Measurements from ENCODE around the gene DAB2IP. TPM values are rescaled to one million over a fixed set of nuclear protein-coding genes. Genes with fewer than 3 reads are reported as not detected.

The DAB2IP gene
- total RNA-seq, 1 donor from 2014 or later, result 44.7 TPM

DNA sequence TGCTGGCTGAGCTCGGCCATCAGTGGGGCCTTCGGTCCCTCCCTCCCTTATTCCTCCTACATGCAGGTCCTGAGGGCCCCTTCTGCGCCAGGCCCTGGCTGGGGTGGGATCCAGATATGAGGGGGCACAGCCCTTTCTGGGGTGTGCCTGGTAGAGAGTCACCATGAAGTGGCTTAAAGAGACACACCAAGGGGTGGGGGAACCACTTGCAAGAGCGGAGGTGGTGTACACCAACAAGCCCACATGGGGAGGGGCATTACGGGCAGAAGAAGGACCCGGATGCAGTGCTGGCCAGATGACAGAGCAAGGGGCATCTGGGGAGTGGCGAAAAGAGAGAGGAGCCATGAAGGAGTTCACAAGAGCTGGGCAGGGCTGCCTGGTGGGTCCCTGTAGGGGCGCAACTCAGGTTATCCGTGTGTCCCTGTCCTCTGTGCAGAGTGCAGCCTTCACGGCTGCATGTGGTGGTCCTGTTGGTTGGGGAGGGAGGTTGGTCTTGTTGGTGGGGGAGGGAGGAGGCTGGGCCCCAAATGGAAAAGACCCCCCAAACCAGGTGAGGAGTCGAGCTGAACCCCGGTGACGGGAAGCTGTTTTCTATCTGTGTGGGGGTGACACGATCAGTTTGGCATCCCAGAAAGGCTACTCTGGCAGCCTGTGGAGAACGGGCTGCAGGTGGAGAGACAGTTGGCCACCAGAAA lies 158.1 kb downstream of the DAB2IP start:
- DNase-seq (no peak), ATAC-seq (ENCODE audit: poor library complexity) (no peak)
- intact Hi-C loops (cut with DNase I), result no loop called here

DNA sequence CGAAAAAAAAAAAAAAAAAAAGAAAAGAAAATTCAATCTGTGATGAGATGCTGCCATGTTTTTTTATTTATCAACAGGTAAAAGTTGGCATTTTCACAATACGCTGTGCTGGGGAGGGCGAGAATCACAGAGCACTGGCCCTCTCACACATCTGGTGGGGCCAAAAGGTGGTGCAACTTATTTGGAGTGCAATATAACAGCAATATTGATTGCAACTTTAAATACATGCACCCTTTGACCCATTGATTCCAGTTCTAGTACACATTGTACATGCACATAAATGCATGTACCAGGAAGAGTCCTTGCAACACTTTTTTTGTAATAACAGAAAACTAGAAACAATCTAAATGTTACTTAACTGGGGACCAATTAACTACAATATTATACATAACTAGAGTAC lies 159.1 kb downstream of the DAB2IP start:
- ATAC-seq (ENCODE audit: poor library complexity), result no peak
- DNase-seq, result no peak
- intact Hi-C loops (cut with DNase I), result no loop called here

GRCh38 chr9:121811140-121811539 lies 159.7 kb downstream of the DAB2IP start:
- intact Hi-C loops (cut with DNase I), result no loop called here
- DNase-seq, result no peak
- ATAC-seq (ENCODE audit: poor library complexity), result no peak

- DNase-seq (no peak), ATAC-seq (ENCODE audit: poor library complexity) (no peak)
- intact Hi-C loops (cut with DNase I), result no loop called here
Observed at GRCh38 chr9:121811751-121812150, 160.3 kb downstream of the DAB2IP start.

- DNase-seq (no peak), ATAC-seq (ENCODE audit: poor library complexity) (no peak)
- intact Hi-C loops (cut with DNase I), result no loop called here
Observed at GRCh38 chr9:121812159-121812735, 160.8 kb downstream of the DAB2IP start.

GRCh38 chr9:121813519-121814210 lies 162.2 kb downstream of the DAB2IP start:
- intact Hi-C loops (cut with DNase I), result no loop called here
- DNase-seq (no peak), ATAC-seq (ENCODE audit: poor library complexity) (no peak)

DNA sequence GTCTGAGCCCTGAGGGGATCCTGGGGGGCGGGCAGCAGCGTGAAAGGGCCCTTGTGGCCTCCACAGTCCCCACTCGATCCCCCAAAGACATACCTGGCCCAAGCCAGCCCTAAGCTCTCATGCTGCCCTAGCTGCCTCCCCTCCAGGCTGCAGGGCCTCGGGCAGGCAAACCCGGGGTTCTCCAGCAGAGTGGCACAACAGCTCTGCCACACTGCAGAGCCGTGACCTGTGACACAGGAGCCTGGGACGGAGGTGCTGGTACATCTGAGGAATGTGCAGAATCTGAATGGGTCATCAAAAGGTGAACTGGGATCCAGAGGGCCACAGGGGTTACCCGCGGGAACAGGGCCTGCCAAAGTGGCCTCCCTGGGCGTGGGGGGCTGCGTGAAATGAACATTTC lies 163.2 kb downstream of the DAB2IP start:
- intact Hi-C loops (cut with DNase I), result no loop called here
- DNase-seq (no peak), ATAC-seq (ENCODE audit: poor library complexity) (no peak)

DNA sequence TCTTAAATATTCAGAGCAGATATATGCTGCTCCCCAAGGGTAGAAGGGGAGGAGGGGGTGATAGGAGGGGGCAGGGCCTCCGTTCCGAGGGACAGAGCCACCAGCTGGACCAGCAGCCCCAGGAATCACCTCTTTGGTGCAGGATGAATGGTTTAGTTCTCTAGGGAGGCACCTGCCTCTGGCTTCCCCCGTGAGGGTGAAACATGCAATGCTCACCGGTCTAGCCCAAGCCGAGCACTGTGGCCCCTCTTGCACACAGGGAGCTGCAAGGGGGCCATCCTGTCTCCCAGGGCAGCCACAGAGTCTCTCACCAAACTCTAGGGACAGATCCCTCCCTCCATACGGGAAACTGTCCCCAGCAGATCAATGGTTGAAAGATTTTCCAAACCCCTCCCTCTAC lies 163.7 kb downstream of the DAB2IP start:
- no peak for ATAC-seq (ENCODE audit: poor library complexity)
- intact Hi-C loops (cut with DNase I), result no loop called here
- no peak for DNase-seq

DNA sequence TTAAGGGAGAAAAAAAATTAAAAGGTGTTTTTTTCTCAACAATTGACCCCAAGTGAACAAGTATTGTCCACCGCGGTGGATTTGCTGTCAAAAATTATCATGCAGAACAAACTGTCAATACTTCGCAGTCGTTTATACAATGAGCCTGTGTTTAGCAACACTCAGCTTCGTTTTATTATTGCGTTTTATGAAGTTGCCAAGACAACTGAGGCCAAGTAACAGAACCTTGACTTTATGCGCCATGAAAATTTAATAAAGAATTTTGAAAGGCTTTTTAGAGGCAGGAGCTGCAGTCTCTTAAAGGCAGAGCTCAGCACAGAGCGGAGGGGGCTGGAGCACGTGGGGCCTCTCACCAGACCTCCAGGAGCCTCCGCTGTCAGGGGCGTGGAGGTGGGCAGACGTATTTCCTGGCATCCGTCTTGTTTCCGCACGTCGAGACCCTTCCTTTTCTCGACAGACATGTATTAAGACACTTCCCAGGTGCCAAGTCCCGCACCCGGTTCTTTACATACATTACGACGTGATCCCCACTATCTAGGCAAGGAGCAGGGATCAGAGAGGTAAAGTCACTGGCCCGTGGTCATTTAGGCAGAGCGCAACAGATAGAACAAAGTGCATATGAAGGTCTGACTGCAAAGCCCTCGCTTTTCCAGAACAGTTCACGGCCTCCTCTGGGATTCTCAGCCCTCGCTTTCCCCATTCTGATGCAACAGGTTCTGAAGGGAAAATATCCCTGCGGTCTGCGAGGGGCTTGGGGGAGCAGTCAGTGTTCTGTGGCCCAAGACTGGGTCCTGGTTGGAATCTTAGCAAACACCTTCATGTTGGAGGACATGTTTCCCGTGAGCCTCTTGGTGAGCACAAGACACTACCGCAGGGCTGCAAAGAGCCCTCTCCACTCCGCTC lies 164.4 kb downstream of the DAB2IP start:
- no peak for ATAC-seq (ENCODE audit: poor library complexity)

DNA sequence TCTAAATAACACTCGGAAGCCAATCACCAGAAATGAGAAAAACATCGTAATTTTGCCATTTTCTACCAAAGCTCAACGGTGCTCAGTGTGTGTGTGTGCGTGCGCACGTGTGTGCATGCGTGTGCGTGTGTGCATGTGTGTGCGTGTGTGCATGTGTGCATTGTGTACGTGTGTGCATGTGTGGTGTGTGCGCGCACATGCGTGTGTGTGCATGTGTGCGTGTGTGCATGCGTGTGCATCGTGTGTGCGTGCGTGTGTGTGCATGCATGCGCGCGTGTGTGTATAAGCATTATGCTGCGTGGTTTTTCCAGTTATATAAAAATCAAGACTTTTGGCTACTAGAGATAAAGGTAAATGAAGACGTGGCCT lies 165.0 kb downstream of the DAB2IP start:
- intact Hi-C loops (cut with DNase I), result no loop called here
- DNase-seq, result no peak
- ATAC-seq (ENCODE audit: poor library complexity), result no peak

More for the DNA sequence above, 164.4 kb downstream of the DAB2IP start:
- DNase-seq, result no peak
- intact Hi-C loops (cut with DNase I), result no loop called here

DNA sequence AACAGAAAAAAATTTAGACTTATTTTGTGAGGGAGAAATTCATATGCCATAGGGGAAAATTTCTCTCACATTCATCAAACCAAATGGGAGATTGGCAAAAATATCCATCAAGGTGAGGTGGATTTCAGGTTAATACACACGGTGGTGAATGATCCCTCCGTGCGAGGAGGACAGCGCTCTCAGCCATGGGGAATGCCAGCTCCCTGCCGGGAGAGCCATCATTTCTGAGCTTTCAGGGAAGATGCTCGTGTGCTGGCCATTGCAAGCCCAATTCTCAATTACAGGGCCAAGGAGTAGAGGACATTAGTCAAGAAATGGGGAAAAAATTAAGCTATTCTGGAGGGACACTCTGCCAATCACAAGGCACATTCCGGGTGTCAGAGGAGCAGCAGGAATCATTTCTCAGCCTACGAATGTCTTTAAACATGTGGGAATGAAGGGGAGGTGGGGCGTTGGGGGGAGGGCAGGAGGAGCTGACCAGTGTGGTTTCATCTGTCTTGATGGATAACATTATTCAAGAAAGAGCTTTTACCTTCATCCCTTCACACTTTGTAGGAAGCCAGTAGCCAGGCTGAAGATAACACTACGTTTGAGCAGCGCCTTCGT lies 165.5 kb downstream of the DAB2IP start:
- ATAC-seq (ENCODE audit: poor library complexity) (no peak), DNase-seq (no peak)
- intact Hi-C loops (cut with DNase I), result no loop called here

DNA sequence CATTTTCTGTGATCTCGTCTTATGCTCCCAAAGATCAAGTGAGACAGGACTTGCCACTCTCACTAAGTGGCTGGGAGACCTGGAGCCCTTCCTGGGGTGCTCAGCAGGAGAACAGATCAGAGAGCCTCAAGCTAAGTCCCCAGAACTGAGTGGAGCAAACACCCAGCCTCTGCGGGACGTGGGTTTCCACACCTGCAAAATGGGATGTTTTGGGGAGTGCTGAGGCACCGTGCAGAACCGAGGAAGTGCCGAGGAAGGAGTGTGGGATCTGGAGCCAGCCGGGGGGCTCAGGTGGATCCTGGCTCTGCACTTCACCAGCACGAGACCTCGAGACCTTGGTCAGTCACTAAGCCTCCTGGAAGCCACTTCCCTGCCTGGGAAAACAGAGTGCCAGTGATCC lies 166.0 kb downstream of the DAB2IP start:
- intact Hi-C loops (cut with DNase I), result no loop called here
- DNase-seq (no peak), ATAC-seq (ENCODE audit: poor library complexity) (no peak)

DNA sequence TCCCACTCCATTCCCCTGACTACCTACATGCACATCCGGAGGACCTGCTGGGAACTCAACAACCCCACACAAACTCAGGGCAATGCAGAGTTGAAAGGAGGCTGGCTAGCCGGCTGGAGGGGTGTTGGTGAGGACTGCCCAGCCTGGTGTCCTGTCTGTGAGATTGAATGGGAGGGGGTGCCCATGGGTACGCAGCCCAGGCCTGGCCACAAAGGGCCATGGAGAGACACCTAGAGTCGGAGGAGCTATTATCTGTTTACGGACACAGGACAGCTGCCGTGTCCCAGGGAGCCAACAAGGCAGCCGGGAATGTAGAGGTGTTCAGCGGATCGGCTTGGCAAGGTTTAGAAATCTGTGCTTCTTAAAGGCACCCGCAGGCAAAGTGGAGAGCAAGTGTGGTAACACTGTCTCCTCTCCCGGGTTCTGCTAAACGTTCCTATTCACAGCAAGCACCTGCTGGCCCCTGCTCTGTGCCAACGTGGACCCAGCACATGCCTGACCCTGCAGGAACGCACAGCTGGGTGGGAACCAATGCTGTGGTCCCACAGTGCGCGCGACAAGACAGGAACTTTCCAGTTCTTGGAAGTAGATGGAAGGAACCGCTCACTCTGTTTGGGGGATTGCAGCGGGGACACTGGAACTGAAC lies 166.7 kb downstream of the DAB2IP start:
- DNase-seq, result no peak
- intact Hi-C loops (cut with DNase I), result no loop called here
- ATAC-seq (ENCODE audit: poor library complexity), result no peak

- DNase-seq (no peak), ATAC-seq (ENCODE audit: poor library complexity) (no peak)
- intact Hi-C loops (cut with DNase I), result no loop called here
Observed at GRCh38 chr9:121818841-121819427, 167.5 kb downstream of the DAB2IP start.

DNA sequence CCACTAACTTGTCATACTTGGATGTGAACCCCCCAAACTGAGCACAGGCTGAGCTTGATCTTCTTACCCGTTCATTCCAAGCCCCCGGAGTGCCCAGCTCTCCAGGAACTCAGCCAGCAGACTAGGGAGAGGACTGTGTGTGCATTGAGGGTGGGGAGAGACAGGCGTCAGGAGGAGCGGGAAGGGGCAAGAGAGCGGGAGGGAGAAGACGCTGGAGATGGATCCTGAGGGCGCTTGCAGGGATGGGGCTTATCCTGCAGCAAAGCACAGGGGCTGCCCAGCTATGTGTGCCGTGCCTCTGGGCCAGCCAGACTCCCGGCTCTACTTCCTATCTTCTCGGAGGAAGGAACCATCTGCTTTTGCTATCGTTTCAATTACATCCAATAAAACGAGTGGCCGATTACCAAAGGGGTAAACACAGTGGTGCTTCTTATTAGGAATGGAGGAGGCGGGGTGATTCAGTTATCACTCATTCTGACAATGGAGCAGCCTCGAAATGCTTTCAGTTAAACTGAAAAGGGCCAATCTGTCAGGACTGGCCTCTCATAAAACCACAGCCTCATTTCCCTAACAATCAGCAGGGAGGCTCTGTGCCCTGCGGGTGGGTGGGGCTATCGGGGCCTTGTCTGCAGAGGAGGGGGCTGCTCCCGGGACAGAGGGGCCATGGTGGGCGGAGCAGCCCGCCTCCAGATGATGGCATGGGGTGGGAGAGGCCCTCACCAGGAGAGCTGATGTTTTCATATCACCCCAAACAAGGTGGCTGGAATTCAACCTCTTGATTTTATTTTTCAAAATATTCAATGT lies 168.2 kb downstream of the DAB2IP start:
- no peak for ATAC-seq (ENCODE audit: poor library complexity)
- intact Hi-C loops (cut with DNase I), result no loop called here
- no peak for DNase-seq

- intact Hi-C loops (cut with DNase I), result no loop called here
Observed at GRCh38 chr9:121820286-121821005, 169.0 kb downstream of the DAB2IP start.

DNA sequence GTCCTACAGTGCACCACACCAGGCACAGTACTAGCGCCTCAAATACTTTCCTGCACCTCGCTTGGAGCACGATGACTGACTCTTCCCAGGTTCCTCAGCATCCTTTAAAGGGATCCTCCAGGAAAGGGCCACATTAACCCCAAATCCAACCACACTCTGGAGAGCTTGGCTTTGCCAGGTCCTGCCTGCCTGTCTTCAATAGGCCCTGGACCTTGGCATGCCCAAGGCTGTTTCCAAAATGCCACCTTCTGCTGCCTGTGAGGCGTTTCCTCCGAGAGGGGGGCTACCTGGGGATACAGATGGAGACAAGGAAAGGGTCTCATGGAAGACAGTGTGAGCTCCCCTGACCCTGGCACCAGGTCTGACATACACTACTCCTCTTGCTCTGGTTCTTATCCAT lies 169.9 kb downstream of the DAB2IP start:
- intact Hi-C loops (cut with DNase I), result no loop called here
- ATAC-seq (ENCODE audit: poor library complexity) (no peak), DNase-seq (no peak)

More at GRCh38 chr9:121820286-121821005, 169.0 kb downstream of the DAB2IP start:
- no peak for DNase-seq
- no peak for ATAC-seq (ENCODE audit: poor library complexity)
